OCI-LY1 (cell line): ENCODE measurements around the gene NOTCH1.

Experiments
- EZH2 ChIP-seq: fragments of 200-600 bp; sonication (generic), shearing (Covaris generic); IDR thresholded peaks from 2 replicates; pipeline ENCODE4 v1.8.0; 2017; ENCODE audit warnings: borderline replicate concordance, mixed run types, mild to moderate bottlenecking, antibody characterized with exemption, low read length, moderate library complexity, mixed read lengths
- TF ChIP-seq, protein P1 (sequence below): fragments of 200-600 bp; sonication (generic), shearing (Covaris generic); IDR thresholded peaks from 2 replicates; pipeline ENCODE4 v1.5.1; 2017; ENCODE audit warnings: mild to moderate bottlenecking, antibody characterized with exemption, low read length, moderate library complexity, mixed read lengths

DNA sequence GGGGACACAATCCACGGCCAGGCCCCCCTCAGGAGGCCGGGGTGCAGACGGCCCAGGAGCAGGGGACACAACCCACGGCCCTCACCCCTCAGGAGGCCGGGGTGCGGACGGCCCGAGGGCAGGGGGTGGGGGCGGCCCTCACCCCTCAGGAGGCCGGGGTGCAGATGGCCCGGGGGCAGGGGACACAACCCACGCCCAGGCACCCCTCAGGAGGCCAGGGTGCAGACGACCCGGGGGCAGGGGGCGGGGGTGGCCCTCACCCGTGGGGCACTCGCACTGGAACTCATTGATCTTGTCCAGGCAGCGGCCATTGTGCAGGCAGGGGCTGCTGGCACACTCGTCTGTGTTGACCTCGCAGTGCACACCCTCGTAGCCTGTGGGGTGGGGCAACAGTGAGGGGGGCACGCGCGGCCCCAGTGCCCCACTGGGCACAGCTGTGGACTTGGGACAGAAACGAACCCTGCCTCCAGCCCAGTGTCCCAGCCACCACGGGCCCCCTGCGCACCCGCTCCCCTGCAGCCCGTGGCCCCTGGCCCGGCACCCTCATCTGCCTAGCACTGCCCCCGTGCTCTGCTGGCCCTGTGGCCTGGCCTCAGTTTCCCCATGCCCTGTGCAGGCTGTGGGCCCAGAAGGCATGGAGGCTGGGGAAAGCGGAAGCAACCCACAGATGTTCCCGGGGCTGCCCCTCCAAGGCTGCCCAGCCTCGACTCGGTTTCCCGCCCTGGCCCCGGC lies 28.7 kb downstream of the NOTCH1 start:
- TF ChIP-seq, protein P1, sequence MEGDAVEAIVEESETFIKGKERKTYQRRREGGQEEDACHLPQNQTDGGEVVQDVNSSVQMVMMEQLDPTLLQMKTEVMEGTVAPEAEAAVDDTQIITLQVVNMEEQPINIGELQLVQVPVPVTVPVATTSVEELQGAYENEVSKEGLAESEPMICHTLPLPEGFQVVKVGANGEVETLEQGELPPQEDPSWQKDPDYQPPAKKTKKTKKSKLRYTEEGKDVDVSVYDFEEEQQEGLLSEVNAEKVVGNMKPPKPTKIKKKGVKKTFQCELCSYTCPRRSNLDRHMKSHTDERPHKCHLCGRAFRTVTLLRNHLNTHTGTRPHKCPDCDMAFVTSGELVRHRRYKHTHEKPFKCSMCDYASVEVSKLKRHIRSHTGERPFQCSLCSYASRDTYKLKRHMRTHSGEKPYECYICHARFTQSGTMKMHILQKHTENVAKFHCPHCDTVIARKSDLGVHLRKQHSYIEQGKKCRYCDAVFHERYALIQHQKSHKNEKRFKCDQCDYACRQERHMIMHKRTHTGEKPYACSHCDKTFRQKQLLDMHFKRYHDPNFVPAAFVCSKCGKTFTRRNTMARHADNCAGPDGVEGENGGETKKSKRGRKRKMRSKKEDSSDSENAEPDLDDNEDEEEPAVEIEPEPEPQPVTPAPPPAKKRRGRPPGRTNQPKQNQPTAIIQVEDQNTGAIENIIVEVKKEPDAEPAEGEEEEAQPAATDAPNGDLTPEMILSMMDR = no peak
- no peak for TF ChIP-seq EZH2
